HG03108 (cell line): ENCODE data around the gene KCTD21.

Experiments
- ATAC-seq: cut with Tn5 transposase; IDR thresholded peaks from one replicate; pipeline ENCODE4 v1.9.1; 2021; ENCODE audit warnings: moderate library complexity; ENCODE audit not compliant: unreplicated experiment

The KCTD21 gene

DNA sequence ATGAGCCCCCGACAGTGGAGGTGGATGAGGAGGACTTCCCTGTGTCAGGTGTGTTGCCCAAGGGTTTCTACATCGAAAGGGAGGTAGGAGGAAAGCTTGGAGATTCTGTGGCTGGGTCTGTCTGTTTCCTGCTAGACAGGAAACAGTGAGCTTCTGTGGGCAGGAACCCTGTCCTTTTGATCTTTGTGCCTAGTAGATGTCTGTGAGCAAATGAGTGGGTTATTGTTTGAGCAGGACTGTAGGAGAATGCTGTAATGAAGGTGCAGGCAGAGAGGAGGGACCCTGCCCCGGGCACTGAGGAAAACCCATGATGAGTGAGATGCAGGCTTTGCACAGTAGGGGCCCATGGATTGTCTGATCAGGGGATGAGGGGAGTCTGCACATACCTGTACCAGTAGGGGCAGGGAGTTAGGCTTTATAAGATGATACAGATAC is 14.3 kb upstream of the KCTD21 start:
- ATAC-seq = no peak

DNA sequence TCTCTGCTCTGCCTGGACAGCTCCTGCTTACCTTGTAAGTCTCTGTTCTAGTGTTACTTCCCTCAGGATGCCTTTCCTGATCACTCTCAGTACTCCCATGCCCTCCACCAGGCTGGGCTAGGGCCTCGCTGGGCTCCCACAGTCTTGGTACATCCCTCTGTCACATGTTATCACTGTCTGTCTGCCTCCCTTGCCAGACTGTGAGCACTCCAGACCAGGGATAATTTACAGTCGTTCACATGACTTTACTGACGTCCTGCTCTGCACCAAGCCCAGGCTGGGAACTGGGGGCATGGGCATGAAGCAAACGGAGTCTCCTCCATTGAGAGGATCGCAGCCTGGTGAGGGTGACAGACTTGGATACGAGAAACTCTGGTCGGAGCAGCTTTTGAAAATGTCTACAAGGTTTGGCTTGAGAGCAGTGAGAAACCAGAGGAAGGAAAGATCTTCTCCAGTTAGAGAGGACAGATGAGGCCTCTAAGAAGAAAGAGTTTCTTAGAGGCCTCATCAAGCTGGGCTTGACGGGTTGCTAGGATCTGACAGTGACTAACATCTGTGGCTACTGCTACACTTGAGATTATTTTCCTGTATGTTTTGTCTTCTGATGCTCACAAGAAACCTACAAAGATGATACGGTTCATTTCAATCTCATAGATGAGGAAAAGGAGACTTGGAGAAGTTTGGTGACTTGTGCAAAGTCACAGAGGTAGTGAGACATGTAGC is 12.8 kb upstream of the KCTD21 start:
- no peak for ATAC-seq

DNA sequence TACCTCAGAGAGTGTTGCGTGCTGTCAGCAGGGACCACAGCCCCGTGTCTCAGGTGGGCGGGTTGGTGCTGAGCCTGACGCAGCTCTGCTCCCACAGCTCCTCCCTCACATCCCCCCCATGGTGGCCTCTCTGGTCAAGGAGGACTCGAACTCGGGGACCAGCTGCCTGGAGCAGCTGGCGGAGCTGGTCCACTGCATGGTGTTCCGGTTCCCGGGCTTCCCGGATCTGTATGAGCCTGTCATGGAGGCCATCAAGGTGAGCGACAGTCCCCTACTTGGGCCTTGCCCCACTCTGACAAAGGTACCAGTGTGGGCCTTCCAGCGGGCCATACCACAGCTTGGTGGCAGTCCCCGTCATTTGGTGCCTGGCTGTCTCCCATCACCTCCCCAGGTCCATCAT is 12.1 kb upstream of the KCTD21 start:
- ATAC-seq = no peak

DNA sequence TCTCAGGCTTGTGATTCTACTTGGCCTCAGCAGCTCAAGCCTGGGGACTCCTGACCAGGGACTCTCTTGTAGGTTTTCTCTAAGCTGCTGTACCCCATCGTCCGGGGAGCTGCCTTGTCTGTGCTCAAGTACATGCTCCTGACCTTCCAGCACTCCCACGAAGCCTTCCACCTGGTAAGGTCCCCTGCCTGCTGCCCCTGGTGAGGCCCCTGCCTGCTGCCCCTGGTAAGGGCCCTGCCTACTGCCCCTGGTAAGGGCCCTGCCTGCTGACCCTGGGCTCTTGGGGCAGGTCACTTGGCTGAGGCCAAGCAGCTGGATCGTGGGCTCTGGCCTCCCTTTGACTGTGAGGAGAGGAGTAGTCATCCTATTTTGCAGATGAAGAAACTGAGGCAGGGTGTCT is 11.6 kb upstream of the KCTD21 start:
- no peak for ATAC-seq

DNA sequence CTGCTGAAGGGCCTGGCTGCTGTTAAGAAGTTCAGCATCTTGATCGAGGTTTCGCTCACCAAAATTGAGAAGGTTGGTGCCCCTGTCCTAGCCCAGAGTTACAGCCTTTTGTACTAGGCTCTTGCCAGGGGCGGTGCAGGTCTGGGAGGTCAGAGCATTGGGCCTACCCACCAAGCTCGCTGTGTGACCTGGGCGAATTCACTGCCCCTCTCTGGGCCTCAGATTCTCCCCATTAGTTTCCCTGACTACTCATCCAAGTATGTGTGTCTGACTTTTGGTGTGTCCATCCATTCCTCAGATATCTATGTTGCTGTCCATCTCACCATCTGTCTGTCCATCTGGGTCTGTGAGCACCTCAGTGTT is 11.2 kb upstream of the KCTD21 start:
- no peak for ATAC-seq

DNA sequence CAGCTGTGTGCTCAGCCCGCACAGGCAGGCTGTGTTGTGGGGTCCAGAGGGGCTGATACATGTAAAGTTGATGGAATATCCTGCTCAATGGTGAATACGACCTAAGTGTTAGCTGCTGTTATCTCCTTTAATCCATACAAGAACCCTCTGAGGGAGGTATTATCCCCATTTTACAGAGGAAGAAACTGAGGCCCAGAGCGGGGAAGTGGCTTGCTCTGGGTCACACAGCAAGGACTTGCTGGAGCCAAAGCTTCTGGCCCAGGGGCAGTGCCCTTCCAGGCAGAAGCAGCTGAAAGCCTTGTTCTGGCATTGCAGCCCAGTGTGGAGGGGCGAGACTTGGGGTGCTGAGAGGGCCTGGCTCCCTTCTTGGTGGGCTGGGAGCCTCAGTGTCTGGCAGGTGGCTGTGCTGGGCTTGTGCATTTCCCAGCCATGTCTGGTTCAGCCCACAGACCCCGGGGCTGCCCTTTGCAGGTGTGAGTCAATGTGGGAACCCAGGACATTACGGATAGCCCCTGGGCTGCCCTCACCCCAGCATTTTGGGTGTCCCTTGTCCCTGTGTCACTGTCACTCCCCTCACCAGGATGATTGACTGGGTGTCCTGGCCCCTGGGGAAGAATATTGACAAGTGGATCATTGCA is 10.7 kb upstream of the KCTD21 start:
- ATAC-seq = no peak

DNA sequence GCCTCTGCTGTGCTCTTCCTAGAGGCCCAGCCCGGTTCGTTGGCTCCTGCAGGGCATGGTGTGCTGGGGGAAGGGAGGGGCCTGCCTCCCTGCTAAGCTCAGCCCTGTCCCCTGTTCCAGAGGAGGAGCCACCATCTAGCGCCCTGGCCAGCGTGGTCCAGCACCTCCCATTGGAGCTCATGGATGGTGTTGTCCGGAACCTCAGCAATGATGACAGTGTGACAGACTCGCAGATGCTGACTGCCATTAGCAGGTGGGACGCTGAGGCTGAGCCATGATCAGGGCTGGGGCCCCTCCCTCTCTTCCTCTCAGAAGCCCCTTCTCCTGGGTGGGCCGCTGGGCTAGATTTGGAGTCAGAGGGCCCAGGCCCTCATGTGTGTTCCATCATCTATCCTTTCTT is 9.4 kb upstream of the KCTD21 start:
- ATAC-seq = no peak

DNA sequence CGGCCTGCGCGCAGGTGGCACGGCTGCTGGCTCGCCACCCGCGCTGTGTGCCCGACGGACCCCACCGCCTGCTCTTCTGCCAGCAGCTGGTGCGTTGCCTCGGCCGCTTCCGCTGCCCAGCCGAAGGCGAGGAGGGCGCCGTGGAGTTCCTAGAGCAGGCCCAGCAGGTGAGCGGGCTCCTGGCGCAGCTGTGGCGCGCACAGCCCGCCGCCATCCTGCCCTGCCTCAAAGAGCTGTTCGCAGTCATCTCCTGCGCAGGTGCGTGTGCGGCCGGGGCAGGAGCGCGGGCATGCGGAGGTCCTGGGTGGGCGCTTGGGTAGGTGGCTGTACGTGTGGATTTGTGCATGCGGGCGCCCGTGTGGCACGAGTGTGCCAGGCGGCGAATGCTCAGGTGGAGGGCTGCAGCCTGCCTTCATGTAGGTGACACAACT is 8.2 kb upstream of the KCTD21 start:
- no peak for ATAC-seq

DNA sequence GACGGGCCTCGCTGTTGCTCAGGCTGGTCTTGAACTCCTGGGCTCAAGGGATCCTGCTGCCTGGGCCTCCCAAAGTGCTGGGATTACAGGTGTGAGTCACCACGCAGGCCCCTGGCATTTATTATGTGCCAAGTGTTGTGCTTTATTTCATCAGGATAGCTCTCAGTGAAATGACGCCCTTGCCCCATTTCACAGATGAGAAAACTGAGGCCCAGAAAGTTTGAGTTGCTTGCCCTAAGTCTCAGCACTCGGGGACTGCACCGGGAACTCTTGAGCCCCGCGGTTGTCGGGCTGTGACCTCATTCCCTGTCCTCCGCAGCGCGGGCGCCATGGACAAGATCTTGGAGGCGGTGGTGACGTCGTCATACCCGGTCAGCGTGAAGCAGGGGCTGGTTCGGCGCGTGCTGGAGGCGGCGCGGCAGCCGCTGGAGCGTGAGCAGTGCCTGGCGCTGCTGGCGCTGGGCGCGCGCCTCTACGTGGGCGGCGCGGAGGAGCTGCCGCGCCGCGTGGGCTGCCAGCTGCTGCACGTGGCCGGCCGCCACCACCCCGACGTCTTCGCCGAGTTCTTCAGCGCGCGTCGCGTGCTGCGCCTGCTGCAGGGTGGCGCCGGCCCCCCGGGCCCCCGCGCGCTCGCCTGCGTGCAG is 7.6 kb upstream of the KCTD21 start:
- ATAC-seq = no peak

DNA sequence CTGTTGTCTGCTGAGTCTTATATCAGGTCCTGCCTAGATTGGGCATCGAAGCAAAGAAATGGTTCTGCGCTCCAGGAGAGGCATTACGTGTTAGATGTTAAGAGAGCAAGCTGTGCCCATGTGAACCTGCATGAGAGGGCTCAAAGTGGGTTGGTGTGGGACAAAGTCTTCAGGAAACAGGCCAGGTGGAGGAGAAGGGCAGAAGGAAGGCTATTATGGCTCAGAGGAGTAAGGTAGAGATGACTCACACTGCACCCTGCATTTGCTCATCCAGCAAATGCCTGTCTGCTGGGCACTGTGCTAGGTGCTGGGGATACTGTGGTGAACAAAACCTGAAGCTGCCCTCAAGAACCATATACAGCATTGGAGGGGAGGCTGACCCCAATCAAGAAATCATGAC is 6.1 kb upstream of the KCTD21 start:
- ATAC-seq = no peak

DNA sequence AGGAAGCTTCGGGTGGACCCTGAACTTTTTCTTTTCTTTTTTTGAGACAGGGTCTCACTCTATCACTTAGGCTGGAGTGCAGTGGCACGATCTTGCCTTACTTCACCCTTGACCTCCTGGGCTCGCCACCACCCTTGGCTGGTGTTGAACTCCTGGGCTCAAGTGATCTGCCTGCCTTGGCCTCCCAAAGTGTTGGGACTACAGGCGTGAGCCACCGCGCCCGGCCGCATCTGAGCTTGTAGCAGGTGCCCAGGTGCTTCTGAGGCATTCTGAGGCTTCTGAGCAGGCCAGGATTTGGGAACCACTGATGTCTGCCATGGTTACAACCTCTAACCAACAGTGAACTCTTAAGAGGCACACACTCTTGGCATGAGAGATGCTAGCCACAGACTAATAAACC is 5.4 kb upstream of the KCTD21 start:
- ATAC-seq = no peak

DNA sequence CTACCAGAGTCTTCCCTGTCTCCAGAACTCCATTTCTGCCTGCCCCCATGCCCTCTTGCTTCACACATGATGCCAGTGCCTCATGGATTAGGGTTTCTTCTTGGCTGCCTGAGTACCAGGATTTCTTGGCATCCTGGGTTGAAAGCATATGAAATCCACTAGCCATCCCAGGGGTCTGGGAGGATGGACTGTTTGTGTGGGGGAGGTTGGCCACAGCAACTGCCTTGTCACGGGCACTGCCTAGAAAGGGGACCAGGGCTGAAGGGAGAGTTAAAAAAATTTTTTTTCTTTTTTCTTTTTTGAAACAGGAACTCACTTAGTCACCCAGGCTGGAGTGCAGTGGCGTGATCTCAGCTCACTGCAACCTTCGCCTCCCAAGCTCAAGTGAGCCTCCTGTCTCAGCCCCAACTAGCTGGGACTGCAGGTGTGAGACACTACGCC is 4.5 kb upstream of the KCTD21 start:
- ATAC-seq = no peak

DNA sequence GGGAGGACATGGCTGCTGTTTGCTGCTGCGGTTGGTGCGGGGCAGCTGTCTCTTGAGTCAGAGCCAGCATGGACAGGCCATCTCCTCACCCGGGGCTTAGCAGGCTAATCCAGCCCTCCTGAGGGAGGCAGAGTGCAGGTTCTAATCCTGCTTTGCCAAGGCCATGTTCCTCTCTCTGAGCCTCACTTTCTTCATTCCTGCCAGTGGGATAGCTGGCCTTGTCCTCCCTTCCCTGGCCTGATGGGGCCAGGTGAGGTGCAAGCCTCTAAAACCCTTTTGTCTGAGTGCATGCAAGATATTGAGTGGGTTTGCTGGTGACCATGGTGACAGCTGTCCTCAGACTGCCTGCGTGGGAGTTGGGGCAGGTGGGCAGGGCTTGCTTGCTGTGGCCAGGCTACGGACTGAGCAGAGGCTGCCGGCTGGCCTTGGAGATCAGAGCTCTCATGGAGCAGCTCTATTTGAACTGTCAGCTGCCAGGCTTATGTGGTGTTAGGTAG is 3.8 kb upstream of the KCTD21 start:
- ATAC-seq = no peak

DNA sequence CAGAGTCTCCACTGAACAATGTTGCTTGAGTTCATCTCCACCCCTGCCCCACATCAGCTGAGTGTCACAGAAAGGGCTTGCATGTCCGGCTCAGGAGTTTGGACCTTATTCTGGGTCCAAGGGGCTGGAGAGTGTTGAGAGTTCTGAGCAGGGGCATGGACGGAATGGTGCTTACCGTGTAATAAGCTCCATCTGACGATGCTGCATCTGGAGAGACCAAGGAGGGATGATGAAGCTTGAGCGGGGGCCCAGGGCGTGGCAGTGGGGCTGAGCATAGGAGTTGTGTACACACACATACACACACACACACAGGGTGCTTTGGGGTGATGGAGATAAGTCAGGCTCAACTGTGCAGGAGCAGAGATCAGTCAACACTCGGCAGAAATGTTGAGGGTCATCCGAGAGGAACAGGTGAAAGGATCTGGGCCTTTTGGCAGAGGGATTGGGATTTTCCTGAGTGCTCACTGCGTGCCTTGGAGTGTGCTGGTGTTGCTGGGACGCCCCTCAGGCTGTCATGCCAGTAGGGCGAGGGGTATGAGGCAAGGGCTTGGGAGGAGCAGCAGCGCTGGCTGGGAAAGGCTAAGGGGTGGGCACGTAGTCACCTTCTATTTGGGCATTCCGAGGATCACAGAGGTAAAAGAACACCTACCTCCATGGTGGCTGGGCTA is 2.6 kb upstream of the KCTD21 start:
- no peak for ATAC-seq

DNA sequence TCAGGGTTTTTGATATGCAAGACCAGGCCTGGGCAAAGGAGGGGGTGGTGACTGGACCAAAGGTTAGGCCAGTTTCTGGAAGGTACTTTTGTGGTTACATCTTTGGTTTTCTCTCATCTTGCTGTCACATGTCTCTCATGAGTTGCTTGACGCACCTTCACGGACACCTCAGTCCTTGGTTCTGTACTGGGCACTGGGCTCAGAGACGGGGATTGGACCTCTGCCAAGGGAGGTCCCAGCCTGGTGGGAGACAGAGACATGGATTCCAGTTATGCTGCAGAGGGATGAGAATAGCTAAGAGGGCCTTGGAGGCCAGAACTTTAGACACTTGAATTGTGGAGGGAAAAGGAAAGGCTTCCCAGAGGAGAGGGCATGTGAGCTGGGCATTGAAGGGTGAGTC is 1.9 kb upstream of the KCTD21 start:
- no peak for ATAC-seq

DNA sequence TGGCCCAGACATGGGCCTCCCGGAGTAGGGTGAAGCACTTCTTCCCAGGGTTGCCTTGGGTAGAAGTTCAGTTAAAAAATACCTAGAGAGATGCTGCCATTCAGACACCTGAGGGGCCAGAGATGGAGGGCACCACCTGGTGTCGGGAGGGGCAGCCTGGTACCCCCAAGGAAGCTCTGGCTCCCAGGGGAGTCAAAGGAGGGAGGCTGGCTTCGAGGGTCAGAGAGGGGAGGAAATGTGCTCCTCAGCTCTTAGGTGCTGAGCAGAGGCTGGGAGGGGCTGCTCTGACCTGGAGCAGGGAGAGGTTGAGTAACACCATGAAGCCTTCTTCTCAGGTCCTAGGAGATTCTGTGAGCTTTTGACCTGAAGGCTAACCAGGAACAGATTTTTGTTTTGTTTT is 1.4 kb upstream of the KCTD21 start:
- ATAC-seq = no peak

DNA sequence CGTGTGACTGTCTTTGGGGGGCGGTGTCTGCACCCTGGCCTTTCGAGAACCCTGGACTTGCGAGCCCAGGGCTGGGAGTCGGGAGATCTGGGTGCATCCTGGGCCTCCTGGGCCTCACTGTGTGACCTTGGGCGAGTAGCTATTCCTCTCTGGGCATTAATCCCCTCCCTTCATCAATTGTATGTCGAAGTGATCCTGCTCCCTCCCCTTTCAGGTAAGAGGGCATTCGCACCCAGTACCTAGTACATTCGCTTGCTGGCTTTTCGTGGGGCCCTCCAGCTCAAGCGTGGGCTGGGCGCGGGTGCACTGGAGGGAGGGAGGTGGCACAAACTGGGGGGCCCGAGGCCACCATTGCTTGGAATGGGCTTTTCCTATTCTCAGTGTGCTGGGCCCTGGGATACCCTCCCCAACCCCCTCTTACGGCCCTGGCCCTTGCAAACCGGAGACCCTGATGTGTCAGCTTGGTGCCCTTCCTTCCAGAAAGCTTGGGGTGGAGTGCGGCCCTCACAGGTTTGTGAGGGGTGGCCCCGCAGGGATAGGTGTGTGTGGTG is 823 bp upstream of the KCTD21 start:
- ATAC-seq = no peak

DNA sequence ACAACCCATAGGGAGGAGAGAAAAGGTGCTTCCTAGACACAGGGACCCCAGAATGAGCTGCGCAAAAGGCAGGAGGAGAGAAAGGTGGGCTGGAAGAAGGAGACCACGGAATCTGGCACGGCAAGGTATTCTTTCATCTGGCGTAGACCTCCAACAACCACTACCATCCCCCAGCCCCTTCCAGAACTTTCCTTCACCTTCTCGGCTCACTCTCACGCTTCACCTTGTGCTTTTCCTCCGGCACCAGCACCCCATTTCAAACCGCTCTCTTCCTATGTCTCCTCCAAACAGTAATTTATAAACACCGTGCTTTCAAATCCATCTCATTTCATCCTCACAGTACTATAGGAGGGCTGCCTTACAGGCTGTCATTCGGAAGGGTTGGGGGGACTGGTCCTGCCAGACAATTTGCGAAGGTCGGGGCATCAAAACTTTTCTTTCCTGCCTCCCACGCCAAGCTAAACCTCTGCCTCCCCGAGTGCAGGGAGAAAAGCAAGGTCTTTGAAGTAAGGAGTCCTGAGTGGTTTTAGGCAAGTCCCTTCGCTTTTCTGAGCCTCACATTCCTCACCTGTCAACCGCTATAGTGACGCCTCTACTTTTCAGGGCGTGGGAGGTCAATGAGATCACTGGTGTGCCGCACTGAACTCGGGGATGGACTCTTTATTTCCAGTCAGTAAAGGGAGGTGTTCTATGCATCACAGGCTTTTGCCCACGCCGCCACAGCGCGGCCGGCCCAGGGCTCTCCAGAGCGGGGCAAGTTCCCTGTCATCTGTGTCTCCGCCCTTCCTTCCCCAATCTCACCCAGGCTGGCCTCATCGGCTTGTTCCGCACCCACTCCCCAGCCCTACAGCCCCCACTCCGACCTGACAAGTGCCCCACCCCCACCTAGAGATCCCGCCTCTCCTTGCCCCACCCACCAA is 800 bp downstream of the KCTD21 start:
- peak; percentile 9 for ATAC-seq

DNA sequence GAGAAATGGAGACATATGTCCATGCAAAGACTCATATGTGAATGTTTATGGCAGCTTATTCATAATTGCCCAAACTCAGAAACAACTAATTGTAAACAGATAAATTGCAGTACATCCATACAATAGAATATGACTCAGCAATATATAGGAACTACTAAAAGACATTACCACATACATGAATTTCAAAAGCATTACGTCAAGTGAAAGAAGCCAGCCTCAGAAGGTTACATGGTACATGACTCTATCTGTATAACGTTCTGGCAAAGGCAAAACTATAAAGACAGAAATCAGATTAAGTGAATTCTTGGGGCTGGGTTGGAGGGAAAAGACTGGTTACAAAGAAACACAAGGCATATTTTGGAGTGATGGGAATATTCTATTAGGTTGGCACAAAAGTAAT is 7.2 kb downstream of the KCTD21 start:
- no peak for ATAC-seq

DNA sequence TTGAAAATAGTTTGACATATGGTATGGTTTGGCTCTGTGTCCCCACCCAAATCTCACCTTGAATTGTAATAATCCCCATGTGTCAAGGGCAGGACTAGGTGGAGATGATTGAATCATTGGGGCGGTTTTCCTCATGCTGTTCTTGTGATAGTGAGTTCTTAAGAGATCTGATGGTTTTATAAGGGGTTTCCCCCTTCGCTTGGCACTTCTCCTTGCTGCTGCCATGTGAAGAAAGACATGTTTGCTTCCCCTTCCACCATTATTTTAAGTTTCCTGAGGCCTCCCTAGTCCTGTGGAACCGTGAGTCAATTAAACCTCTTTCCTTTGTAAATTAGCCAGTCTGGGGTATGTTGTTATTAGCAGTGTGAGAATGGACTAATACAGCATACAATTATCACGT is 7.7 kb downstream of the KCTD21 start:
- ATAC-seq = no peak
